Right lobe of liver (tissue), 6 donors: ENCODE measurements around the gene SC5D. TPM values are rescaled to one million over a fixed set of nuclear protein-coding genes. Genes with fewer than 3 reads are reported as not detected.

ENCODE experiments used
- ATAC-seq, 4 donors: fragments of 200-7000 bp; cut with Tn5 transposase; one replicate each; pipeline ENCODE4 v1.9.1; 2020; ENCODE audit warnings: mild to moderate bottlenecking in 4 of 4, moderate library complexity in 4 of 4
- DNase-seq, 3 donors: peaks; one replicate each; pipeline ENCODE4 v3.0.0-alpha.2; 2020
- H3K27ac ChIP-seq, 3 donors: fragments of 200-600 bp; one replicate each; pipeline ENCODE4 v1.8.0; 2022
- H3K27me3 ChIP-seq, 2 donors: fragments of 200-600 bp; one replicate each; pipeline ENCODE4 v1.8.0; 2022
- H3K36me3 ChIP-seq, 4 donors: fragments of 200-600 bp; sonication (generic) in 1 of 4; one replicate each; pipeline versions ENCODE4 v1.5.1 to v1.8.0; 2017 to 2022; ENCODE audit warnings: control low read depth in 1 of 4
- H3K4me1 ChIP-seq, 4 donors: fragments of 200-600 bp; sonication (generic) in 1 of 4; one replicate each; pipeline versions ENCODE4 v1.5.1 to v1.8.0; 2017 to 2022; ENCODE audit warnings: control low read depth in 1 of 4
- H3K4me3 ChIP-seq, 3 donors: fragments of 200-600 bp; one replicate each; pipeline ENCODE4 v1.8.0; 2022
- H3K9me3 ChIP-seq, 4 donors: fragments of 200-600 bp; sonication (generic) in 1 of 4; one replicate each; pipeline versions ENCODE4 v1.5.1 to v1.8.0; 2017 to 2022; ENCODE audit warnings: control low read depth in 1 of 4
- CTCF ChIP-seq, 4 donors: fragments of 200-600 bp in 3 of 4; fragments of 450-650 bp in 1 of 4; IDR thresholded peaks; one replicate each; pipeline versions ENCODE4 v1.5.1 to v1.8.0; 2016 to 2022; ENCODE audit warnings: antibody characterized with exemption in 4 of 4, mild to moderate bottlenecking in 2 of 4
- POLR2A ChIP-seq: fragments of 450-650 bp; IDR thresholded peaks from one replicate; pipeline ENCODE4 v1.6.1; 2017; ENCODE audit warnings: antibody characterized with exemption, mild to moderate bottlenecking
- whole genome bisulfite sequencing: methylation state at CpG from one replicate; pipeline ENCODE4 v1.1.6; 2018; ENCODE audit warnings: low coverage, low lambda C conversion rate; ENCODE audit not compliant: insufficient coverage; ENCODE audit errors: missing lambda C conversion rate; 5-methylcytosine and 5-hydroxymethylcytosine counted together
- intact Hi-C, 2 donors: fragments of 100-400 bp; cut with DNase I; formaldehyde crosslinking; loops; one replicate each; pipeline versions ENCODE4 v1.11.2 to v1.14.1; 2022
- total RNA-seq, 6 experiments: library from RNA; depleted of rRNA in 2 of 6; stranded (reverse); fragments of >200 nt in 2 of 6; fragmentation: NEBNext Ultra II Directional in 3 of 6; extraction: Animal tissue kit (Norgen Biotek cat#: 25700) in 3 of 6; gene quantifications; one replicate each; pipeline versions ENCODE4 v1.1.0 to v1.2.4, GENCODE V29; 2016 to 2023
- donor health status: DM: no; HTN: yes; CAD: no.
- donor health status: DM: no; HTN: no; CAD: no.
- donor health status: DM: no; HTN: no; CAD: no.
- donor health status: DM: no; HTN: yes; CAD: no.
- donor health status: DM: no; HTN: yes; CAD: no.

SC5D gene
- total RNA-seq, 6 experiments from 2014 or later: 58.9 to 126 (median 82.1) TPM

DNA sequence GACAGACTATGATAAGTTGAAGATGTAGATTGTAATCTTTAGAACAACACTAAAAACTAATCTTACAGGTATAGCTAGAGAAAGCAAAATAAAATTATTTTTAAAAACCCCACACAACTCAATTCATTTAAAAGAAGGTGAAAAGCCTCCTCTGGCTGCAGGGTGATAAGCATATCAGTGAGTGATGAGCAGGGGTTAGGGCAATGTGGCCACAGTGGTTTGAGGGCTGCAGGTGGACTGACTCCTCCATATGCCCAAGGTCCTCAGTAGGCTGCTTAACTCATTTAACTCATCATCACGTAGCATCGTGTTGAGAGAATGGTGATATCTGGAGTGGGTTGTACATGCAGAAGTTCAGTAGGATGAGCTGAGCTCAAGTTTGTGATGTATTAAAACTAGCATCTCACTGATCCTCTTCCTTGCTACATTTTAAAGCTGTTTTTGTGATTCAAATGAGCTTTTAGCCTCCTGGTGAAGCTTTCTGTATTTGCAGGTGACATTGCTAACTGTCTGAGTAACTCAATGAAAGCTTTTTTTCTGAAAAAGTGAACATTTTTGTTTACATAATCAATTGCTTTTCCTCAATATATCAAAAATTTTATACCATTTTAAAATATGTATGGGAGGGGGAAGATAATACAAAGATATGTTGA is 37.0 kb upstream of the SC5D start:
- Histone ChIP-seq H3K27ac (no peak overlapping the region), H3K27me3 (no peaks in the 10 kb centered on the region), H3K4me1 (no peaks in the 10 kb centered on the region), H3K9me3 (no peaks in the 10 kb centered on the region), H3K36me3 (no peaks in the 10 kb centered on the region), H3K4me3 (no peak overlapping the region)
- intact Hi-C loops: no loop called here
- WGBS: no CpG with 5 or more reads among the region's 2 CpGs
- ATAC-seq: no peak
- no peak for DNase-seq
- TF ChIP-seq POLR2A (no peak), CTCF (IDR thresholded peaks at IDR 0.05) (no peak)

DNA sequence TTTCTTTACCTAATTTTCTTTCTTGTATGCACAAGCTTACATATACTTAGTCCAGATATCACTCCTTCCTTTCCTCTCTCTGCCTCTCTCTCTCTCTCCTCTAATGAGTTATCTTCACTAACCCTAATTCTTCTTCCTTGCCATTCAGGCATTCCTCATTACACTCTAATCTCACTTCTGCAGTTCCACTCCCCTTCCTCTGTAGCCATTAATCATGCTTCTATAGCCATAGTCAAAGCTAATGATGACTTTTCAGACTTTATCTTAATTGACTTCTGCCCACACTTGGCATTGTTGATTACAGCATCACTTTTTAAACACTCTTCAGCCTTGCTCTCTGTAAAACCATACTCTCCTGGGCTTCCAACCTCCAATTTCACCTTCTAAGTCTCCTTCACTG is 35.3 kb upstream of the SC5D start:
- no peak for DNase-seq
- H3K4me3 ChIP-seq: no peak overlapping the region
- TF ChIP-seq CTCF (IDR thresholded peaks at IDR 0.05): no peak
- TF ChIP-seq POLR2A: no peak
- H3K27me3 ChIP-seq: no peaks in the 10 kb centered on the region
- H3K27ac ChIP-seq: no peak overlapping the region
- no peaks in the 10 kb centered on the region for H3K36me3 ChIP-seq
- intact Hi-C loops: no loop called here
- no peak for ATAC-seq
- no peaks in the 10 kb centered on the region for H3K9me3 ChIP-seq
- no peaks in the 10 kb centered on the region for H3K4me1 ChIP-seq

GRCh38 chr11:121257976-121258375 is 34.6 kb upstream of the SC5D start:
- WGBS: 88% methylated on average over 1 of the region's 1 CpG
- no peak for ATAC-seq

GRCh38 chr11:121265586-121265985 is 27.0 kb upstream of the SC5D start:
- H3K27ac ChIP-seq: no peak overlapping the region
- ATAC-seq (no peak), DNase-seq (no peak)
- no CpG with 5 or more reads among the region's 6 CpGs for WGBS
- TF ChIP-seq POLR2A: no peak
- no peak for TF ChIP-seq CTCF (IDR thresholded peaks at IDR 0.05)
- no peaks in the 10 kb centered on the region for H3K9me3 ChIP-seq
- no peak overlapping the region for H3K4me3 ChIP-seq
- H3K36me3 ChIP-seq: no peaks in the 10 kb centered on the region
- intact Hi-C loops: no loop called here
- no peaks in the 10 kb centered on the region for H3K4me1 ChIP-seq
- no peaks in the 10 kb centered on the region for H3K27me3 ChIP-seq

More at GRCh38 chr11:121257976-121258375, 34.6 kb upstream of the SC5D start:
- Histone ChIP-seq H3K4me1 (no peaks in the 10 kb centered on the region), H3K4me3 (no peak overlapping the region), H3K27me3 (no peaks in the 10 kb centered on the region), H3K36me3 (no peaks in the 10 kb centered on the region), H3K9me3 (no peaks in the 10 kb centered on the region), H3K27ac (no peak overlapping the region)
- intact Hi-C loops: no loop called here
- TF ChIP-seq CTCF (IDR thresholded peaks at IDR 0.05) (no peak), POLR2A (no peak)
- no peak for DNase-seq

GRCh38 chr11:121268581-121268980 is 24.0 kb upstream of the SC5D start:
- Histone ChIP-seq H3K4me3 (no peak overlapping the region), H3K36me3 (no peaks in the 10 kb centered on the region), H3K9me3 (no peaks in the 10 kb centered on the region), H3K27ac (no peak overlapping the region), H3K4me1 (no peaks in the 10 kb centered on the region), H3K27me3 (no peaks in the 10 kb centered on the region)
- DNase-seq (no peak), ATAC-seq (no peak)
- 30% methylated on average over 2 of the region's 2 CpGs for WGBS
- no peak for TF ChIP-seq POLR2A
- TF ChIP-seq CTCF (IDR thresholded peaks at IDR 0.05): no peak
- intact Hi-C loops: no loop called here
